Glutamatergic neuron (in vitro differentiated cells): ENCODE data around the gene PRMT7. TPM values are rescaled to one million over a fixed set of nuclear protein-coding genes. Genes with fewer than 3 reads are reported as not detected.

ENCODE experiments used
- DNase-seq: peaks from one replicate; pipeline ENCODE4 v3.0.0; 2022
- H3K27ac Mint-ChIP-seq: one replicate; pipeline ENCODE4 v1.8.0; 2020; ENCODE audit warnings: mild to moderate bottlenecking, mixed read lengths, inconsistent platforms; ENCODE audit not compliant: unreplicated experiment
- H3K27me3 Mint-ChIP-seq: one replicate; pipeline ENCODE4 v1.8.0; 2020; ENCODE audit warnings: mild to moderate bottlenecking, moderate library complexity, mixed read lengths, inconsistent platforms; ENCODE audit not compliant: unreplicated experiment
- H3K36me3 Mint-ChIP-seq: one replicate; pipeline ENCODE4 v1.8.0; 2020; ENCODE audit warnings: mild to moderate bottlenecking, mixed read lengths, inconsistent platforms; ENCODE audit not compliant: unreplicated experiment
- H3K4me1 Mint-ChIP-seq: one replicate; pipeline ENCODE4 v1.8.0; 2020; ENCODE audit warnings: mild to moderate bottlenecking, low read depth, mixed read lengths, inconsistent platforms; ENCODE audit not compliant: unreplicated experiment
- H3K4me3 Mint-ChIP-seq: one replicate; pipeline ENCODE4 v1.8.0; 2020; ENCODE audit warnings: mild to moderate bottlenecking, mixed read lengths, inconsistent platforms; ENCODE audit not compliant: unreplicated experiment
- H3K9me3 Mint-ChIP-seq: one replicate; pipeline ENCODE4 v1.8.0; 2020; ENCODE audit warnings: mild to moderate bottlenecking, moderate library complexity, mixed read lengths, inconsistent platforms; ENCODE audit not compliant: unreplicated experiment
- CTCF ChIP-seq: fragments of 200-600 bp; sonication (generic); IDR thresholded peaks from one replicate; pipeline ENCODE4 v1.5.0; 2021; ENCODE audit not compliant: partially characterized antibody, unreplicated experiment
- total RNA-seq: library from RNA; stranded (reverse); fragmentation: NEBNext Ultra II Directional; extraction: Animal tissue kit (Norgen Biotek cat#: 25700); gene quantifications from one replicate; pipeline ENCODE4 v1.2.1, GENCODE V29; 2021; ENCODE audit not compliant: unreplicated experiment

PRMT7 gene
- total RNA-seq, 1 donor from 2014 or later: 62.7 TPM

- Mint-ChIP-seq H3K36me3 (no peaks in the 10 kb centered on the region), H3K4me3 (no peak overlapping the region), H3K4me1 (peaks cover 39% of the 10 kb centered on the region), H3K27ac (no peak overlapping the region), H3K27me3 (peaks cover 26% of the 10 kb centered on the region), H3K9me3 (peaks cover 17% of the 10 kb centered on the region)
- no peak for TF ChIP-seq CTCF
- no peak for DNase-seq
Observed at GRCh38 chr16:68361485-68361884, 50.7 kb downstream of the PRMT7 start.

GRCh38 chr16:68362262-68362913, 51.6 kb downstream of the PRMT7 start:
- Mint-ChIP-seq H3K9me3 (peaks cover 21% of the 10 kb centered on the region), H3K4me3 (no peak overlapping the region), H3K36me3 (no peaks in the 10 kb centered on the region), H3K4me1 (peaks cover 36% of the 10 kb centered on the region), H3K27ac (no peak overlapping the region), H3K27me3 (peaks cover 31% of the 10 kb centered on the region)
- no peak for DNase-seq
- TF ChIP-seq CTCF: no peak

- no peak for TF ChIP-seq CTCF
- no peak overlapping the region for H3K27ac Mint-ChIP-seq
- peaks cover 24% of the 10 kb centered on the region for H3K9me3 Mint-ChIP-seq
- no peaks in the 10 kb centered on the region for H3K36me3 Mint-ChIP-seq
- peaks cover 36% of the 10 kb centered on the region for H3K27me3 Mint-ChIP-seq
- no peak for DNase-seq
- H3K4me3 Mint-ChIP-seq: no peak overlapping the region
- peaks cover 36% of the 10 kb centered on the region for H3K4me1 Mint-ChIP-seq
Observed at GRCh38 chr16:68362947-68363657, 52.3 kb downstream of the PRMT7 start.

GRCh38 chr16:68363658-68364521, 53.1 kb downstream of the PRMT7 start:
- Mint-ChIP-seq H3K4me1 (peaks cover 37% of the 10 kb centered on the region), H3K36me3 (no peaks in the 10 kb centered on the region), H3K9me3 (peaks cover 22% of the 10 kb centered on the region), H3K27me3 (peaks cover 36% of the 10 kb centered on the region), H3K27ac (peak overlapping the region; percentile 44), H3K4me3 (peak overlapping the region; percentile 50)
- no peak for TF ChIP-seq CTCF
- no peak for DNase-seq
